GM12891 (cell line): Measurements from ENCODE around the gene ABHD8.

ENCODE experiments used
- POLR2A ChIP-seq: IDR thresholded peaks from 2 replicates; pipeline ENCODE4 v1.6.1; 2011; ENCODE audit warnings: low read depth, low read length, control low read depth
- POLR2AphosphoS5 ChIP-seq: IDR thresholded peaks from 2 replicates; pipeline ENCODE4 v1.6.1; 2011; ENCODE audit warnings: low read depth, low read length, control low read depth
- POU2F2 ChIP-seq: IDR thresholded peaks from 2 replicates; pipeline ENCODE4 v1.6.1; 2011; ENCODE audit warnings: low read depth, mild to moderate bottlenecking, control low read depth, low read length, moderate library complexity
- SPI1 ChIP-seq: IDR thresholded peaks from 2 replicates; pipeline ENCODE4 v1.6.1; 2011; ENCODE audit warnings: low read depth, low read length, control low read depth
- TAF1 ChIP-seq: IDR thresholded peaks from 2 replicates; pipeline ENCODE4 v1.6.1; 2011; ENCODE audit warnings: low read depth, low read length, control low read depth

DNA sequence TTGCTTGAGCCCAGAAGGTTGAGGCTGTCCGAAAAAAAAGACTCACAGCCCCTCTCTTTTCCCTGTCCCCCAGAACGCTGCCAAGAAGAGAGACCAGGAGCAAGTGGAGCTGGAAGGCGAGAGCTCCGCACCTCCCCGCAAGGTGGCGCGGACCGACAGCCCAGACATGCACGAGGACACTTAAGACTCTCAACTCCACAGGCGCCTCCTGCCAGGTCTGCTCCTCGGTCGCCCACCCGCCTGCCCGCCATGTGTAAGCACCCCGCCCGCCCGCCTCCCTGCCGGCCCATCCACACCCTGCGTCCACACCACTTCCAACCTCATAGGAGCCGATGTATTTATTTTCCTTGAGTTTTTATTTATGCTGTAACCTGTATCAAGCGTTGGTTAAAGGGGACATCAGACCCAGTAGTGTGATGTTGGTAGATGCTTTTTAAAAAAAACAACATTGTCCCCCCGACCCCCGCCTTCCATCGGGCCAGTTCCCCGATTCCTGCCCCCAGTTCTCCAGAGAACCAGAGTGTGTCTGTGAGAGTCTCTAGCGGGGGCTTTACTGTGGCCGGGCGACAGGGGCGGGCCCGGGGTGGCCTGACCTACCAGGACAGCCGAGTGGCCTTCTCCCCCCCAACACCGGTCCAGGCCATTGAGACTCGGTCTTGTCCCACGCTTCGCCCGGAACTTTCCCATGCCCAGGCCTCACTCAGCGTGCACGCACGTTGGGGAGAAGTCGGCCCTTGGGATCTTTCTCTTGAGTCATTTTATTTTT, 16.4 kb upstream of the ABHD8 start:
- TF ChIP-seq POLR2AphosphoS5 (no peak), POLR2A (no peak), TAF1 (no peak), SPI1 (no peak), POU2F2 (no peak)
